Measurements from ENCODE around the gene ARMH3. TPM values are rescaled to one million over a fixed set of nuclear protein-coding genes. Genes with fewer than 3 reads are reported as not detected.

The ARMH3 gene
- total RNA-seq, 1 donor from 2014 or later, result 23.2 TPM

DNA sequence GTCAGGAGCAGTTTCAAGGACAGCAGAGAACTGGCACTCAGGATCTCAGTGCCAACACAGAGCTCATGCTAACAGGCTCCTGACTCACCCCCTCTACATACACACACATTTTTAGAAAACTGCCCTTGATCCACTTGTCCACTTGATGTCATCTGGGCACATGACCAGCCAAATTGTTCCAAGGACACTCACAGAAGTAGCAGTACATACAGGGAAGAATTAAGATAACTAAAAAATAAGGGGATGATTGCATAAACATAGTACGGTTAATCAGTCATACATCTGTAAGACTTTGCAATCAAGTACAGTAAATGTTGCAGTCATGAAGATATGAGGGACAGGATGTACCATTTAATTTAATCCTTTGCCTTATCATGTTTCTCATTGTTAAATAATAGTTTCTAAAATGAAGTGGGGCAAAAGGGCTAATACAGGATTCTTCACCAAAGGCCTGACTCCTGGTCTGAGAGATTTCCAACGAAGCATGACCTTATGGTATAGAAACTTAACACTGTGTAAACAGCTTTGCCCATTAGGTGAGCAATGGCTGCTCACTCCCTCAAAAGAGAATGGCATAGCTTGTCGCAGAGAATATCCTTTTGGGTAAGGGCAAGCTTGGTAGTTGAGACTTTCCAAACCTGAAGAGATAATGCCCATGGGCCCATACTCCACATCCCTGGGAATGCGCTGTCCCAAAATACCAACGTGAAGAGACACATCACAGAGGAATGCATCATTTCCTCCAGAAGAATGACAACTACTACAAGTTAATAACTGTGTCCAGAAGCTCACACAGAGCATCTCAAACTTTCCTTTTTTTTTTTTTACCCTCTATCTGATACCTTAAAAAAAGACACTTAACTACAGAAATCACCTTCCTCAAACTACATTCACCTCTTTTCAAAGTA, 94.1 kb downstream of the ARMH3 start:
- no peak overlapping the region for H3K27ac Mint-ChIP-seq
- no peak for DNase-seq
- H3K9me3 Mint-ChIP-seq, result no peaks in the 10 kb centered on the region
- intact Hi-C loops (cut with micrococcal nuclease), result no loop called here
- H3K27me3 Mint-ChIP-seq, result no peaks in the 10 kb centered on the region
- H3K4me1 Mint-ChIP-seq, result peaks cover 3% of the 10 kb centered on the region
- no peak overlapping the region for H3K4me3 Mint-ChIP-seq
- H3K36me3 Mint-ChIP-seq (ENCODE audit: low read depth), result peaks cover 24% of the 10 kb centered on the region

GRCh38 chr10:101960879-101961395, 95.0 kb downstream of the ARMH3 start:
- peaks cover 3% of the 10 kb centered on the region for H3K4me1 Mint-ChIP-seq
- no peak overlapping the region for H3K4me3 Mint-ChIP-seq
- no peaks in the 10 kb centered on the region for H3K9me3 Mint-ChIP-seq
- DNase-seq, result no peak
- H3K27me3 Mint-ChIP-seq, result no peaks in the 10 kb centered on the region
- intact Hi-C loops (cut with micrococcal nuclease), result no loop called here
- no peak overlapping the region for H3K27ac Mint-ChIP-seq
- H3K36me3 Mint-ChIP-seq (ENCODE audit: low read depth), result peaks cover 30% of the 10 kb centered on the region

GRCh38 chr10:101959346-101959916, 96.5 kb downstream of the ARMH3 start:
- no peaks in the 10 kb centered on the region for H3K4me1 Mint-ChIP-seq
- H3K9me3 Mint-ChIP-seq, result no peaks in the 10 kb centered on the region

DNA sequence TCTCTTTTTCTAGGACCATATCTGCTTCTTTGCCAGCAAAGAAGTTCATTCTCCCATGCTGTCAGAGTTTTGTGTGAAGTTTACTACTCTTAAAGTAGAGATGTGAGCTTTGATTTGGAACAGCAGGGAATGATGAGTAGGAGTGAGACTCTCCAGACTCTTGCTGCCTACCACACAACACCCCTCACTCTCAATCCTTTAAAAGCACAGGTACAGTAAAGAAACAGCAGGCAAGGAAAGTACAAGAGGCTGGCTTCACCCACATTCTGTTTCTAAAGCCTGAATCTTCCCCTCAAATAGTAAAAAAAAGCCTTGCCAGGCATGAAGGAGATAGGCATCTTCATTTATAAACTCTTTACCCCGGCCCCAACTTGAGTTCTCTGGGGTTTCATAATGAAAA, 97.3 kb downstream of the ARMH3 start:
- intact Hi-C loops (cut with micrococcal nuclease), result no loop called here
- Mint-ChIP-seq H3K36me3 (ENCODE audit: low read depth) (peaks cover 34% of the 10 kb centered on the region), H3K27me3 (no peaks in the 10 kb centered on the region), H3K27ac (no peak overlapping the region), H3K9me3 (no peaks in the 10 kb centered on the region), H3K4me1 (no peaks in the 10 kb centered on the region), H3K4me3 (no peak overlapping the region)
- DNase-seq, result no peak

More at GRCh38 chr10:101959346-101959916, 96.5 kb downstream of the ARMH3 start:
- intact Hi-C loops (cut with micrococcal nuclease), result no loop called here
- no peak overlapping the region for H3K27ac Mint-ChIP-seq
- no peak for DNase-seq
- no peak overlapping the region for H3K4me3 Mint-ChIP-seq
- H3K36me3 Mint-ChIP-seq (ENCODE audit: low read depth), result peaks cover 32% of the 10 kb centered on the region
- H3K27me3 Mint-ChIP-seq, result no peaks in the 10 kb centered on the region

DNA sequence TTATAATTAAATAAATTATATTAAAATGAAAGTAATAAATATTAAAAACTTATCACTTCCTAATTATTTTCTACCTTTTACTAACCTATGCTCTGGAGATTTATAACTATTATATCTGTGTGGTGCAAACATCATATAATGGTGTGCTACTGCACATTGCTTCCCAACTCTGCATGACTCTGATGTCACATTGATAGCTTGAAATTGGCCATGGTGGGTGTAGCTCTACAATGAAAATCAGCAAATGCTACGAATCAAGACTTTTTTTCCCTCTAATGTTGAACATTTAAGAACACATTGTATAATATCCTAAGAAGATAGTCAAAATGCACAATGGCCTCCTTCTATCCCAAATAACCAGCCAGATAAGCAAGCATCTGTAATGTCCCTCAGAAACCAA, 99.1 kb downstream of the ARMH3 start:
- H3K27ac Mint-ChIP-seq, result no peak overlapping the region
- H3K36me3 Mint-ChIP-seq (ENCODE audit: low read depth), result peaks cover 44% of the 10 kb centered on the region
- H3K27me3 Mint-ChIP-seq, result no peaks in the 10 kb centered on the region
- no peak for DNase-seq
- intact Hi-C loops (cut with micrococcal nuclease), result no loop called here
- no peak overlapping the region for H3K4me3 Mint-ChIP-seq
- no peaks in the 10 kb centered on the region for H3K4me1 Mint-ChIP-seq
- peaks cover 4% of the 10 kb centered on the region for H3K9me3 Mint-ChIP-seq

DNA sequence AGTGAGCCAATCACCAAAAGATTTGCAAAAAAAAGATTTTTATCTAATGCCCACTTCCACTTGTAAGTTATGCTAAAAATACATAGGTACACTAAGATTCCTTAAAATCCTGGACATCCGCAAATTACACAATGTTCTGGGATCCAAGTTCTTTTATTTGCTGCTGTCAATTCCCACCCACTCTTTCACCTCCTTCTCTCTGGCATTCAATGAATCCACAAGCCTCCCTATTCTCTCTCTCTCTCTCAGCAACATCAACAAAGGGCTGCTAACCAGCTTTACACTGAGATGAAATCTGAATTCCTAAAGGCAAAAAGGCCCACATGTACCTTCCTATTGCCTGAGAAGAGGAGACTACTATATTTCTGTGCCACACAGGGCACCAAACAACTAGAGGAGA, 99.9 kb downstream of the ARMH3 start:
- peaks cover 44% of the 10 kb centered on the region for H3K36me3 Mint-ChIP-seq (ENCODE audit: low read depth)
- intact Hi-C loops (cut with micrococcal nuclease), result no loop called here

DNA sequence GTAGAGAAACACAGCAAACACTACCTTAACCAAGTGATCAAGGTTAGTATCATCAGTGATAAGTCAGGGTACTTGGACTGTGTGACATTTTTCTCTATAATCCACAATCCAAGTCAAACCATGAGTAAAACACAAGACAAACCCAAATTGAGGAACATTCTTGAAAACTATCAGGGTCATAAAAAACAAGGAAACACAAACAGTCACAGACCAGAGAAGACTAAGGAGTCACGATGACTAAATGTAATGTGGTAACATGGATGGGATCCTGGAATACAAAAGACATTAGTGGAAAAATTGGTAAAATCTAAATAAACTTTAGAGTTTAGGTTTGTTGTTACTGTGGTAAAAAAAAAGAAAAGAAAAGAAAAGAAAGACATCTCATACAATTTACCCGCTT, 103.8 kb downstream of the ARMH3 start:
- Mint-ChIP-seq H3K9me3 (peaks cover 11% of the 10 kb centered on the region), H3K4me3 (no peak overlapping the region), H3K36me3 (ENCODE audit: low read depth) (peaks cover 63% of the 10 kb centered on the region), H3K27me3 (no peaks in the 10 kb centered on the region), H3K4me1 (no peaks in the 10 kb centered on the region), H3K27ac (no peak overlapping the region)
- intact Hi-C loops (cut with micrococcal nuclease), result no loop called here
- DNase-seq, result no peak

More for the DNA sequence above, 99.9 kb downstream of the ARMH3 start:
- Mint-ChIP-seq H3K4me3 (no peak overlapping the region), H3K27me3 (no peaks in the 10 kb centered on the region), H3K9me3 (peaks cover 4% of the 10 kb centered on the region), H3K4me1 (no peaks in the 10 kb centered on the region), H3K27ac (no peak overlapping the region)
- no peak for DNase-seq

GRCh38 chr10:101950213-101950612, 105.8 kb downstream of the ARMH3 start:
- DNase-seq, result no peak
- Mint-ChIP-seq H3K27me3 (no peaks in the 10 kb centered on the region), H3K27ac (no peak overlapping the region), H3K9me3 (peaks cover 11% of the 10 kb centered on the region), H3K4me3 (no peak overlapping the region), H3K4me1 (no peaks in the 10 kb centered on the region), H3K36me3 (ENCODE audit: low read depth) (peaks cover 57% of the 10 kb centered on the region)
- intact Hi-C loops (cut with micrococcal nuclease), result no loop called here

GRCh38 chr10:101941871-101942270, 114.1 kb downstream of the ARMH3 start:
- intact Hi-C loops (cut with micrococcal nuclease), result no loop called here
- no peak for DNase-seq
- H3K4me3 Mint-ChIP-seq, result no peak overlapping the region
- no peaks in the 10 kb centered on the region for H3K27me3 Mint-ChIP-seq
- H3K27ac Mint-ChIP-seq, result no peak overlapping the region
- H3K4me1 Mint-ChIP-seq, result peaks cover 5% of the 10 kb centered on the region
- peaks cover 30% of the 10 kb centered on the region for H3K36me3 Mint-ChIP-seq (ENCODE audit: low read depth)
- no peaks in the 10 kb centered on the region for H3K9me3 Mint-ChIP-seq

DNA sequence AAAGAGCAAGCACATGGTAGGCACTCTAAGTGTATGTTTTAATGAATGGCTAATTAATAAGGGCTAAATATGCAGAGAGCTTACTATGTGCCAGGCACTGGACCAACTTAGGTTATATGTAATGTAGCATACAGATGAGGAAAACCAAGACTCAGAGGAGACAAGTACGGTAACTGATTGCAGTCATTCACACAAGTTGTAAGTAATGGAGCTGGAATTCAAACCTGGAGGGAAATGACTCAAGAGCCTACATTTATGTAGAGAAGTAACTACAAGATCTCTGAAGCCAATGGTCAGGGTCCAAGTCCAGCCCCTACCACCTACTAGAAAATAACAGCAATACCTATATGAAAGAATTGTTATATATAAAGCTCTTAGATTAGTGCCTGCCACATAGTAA, 115.1 kb downstream of the ARMH3 start:
- peaks cover 25% of the 10 kb centered on the region for H3K36me3 Mint-ChIP-seq (ENCODE audit: low read depth)
- H3K27ac Mint-ChIP-seq, result no peak overlapping the region
- H3K27me3 Mint-ChIP-seq, result no peaks in the 10 kb centered on the region
- H3K9me3 Mint-ChIP-seq, result no peaks in the 10 kb centered on the region
- H3K4me1 Mint-ChIP-seq, result peaks cover 5% of the 10 kb centered on the region
- no peak overlapping the region for H3K4me3 Mint-ChIP-seq
- DNase-seq, result no peak
- intact Hi-C loops (cut with micrococcal nuclease), result no loop called here

DNA sequence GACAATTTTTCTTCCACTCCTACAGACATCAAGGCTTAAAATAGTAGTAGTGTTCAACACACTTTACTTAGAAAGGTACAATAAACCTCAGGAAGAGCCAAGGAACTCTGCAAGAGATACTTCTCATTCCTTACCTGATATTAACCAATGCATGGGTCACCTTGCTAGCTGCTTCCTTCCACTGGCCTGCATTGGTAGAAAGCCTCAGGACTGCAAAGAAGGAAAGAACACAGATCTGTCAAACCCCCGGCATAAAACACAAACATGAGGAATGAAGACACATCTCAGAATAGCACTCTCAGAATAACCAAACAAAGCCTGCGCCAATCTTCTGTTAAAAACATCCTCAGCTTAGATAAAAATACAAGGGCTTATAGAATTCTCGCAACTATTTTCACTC, 116.2 kb downstream of the ARMH3 start:
- intact Hi-C loops (cut with micrococcal nuclease), result no loop called here
- Mint-ChIP-seq H3K4me3 (no peak overlapping the region), H3K36me3 (ENCODE audit: low read depth) (peaks cover 23% of the 10 kb centered on the region)

GRCh38 chr10:101939008-101939648, 116.8 kb downstream of the ARMH3 start:
- no peaks in the 10 kb centered on the region for H3K9me3 Mint-ChIP-seq
- H3K27ac Mint-ChIP-seq, result no peak overlapping the region
- H3K4me1 Mint-ChIP-seq, result peaks cover 6% of the 10 kb centered on the region
- peaks cover 23% of the 10 kb centered on the region for H3K36me3 Mint-ChIP-seq (ENCODE audit: low read depth)
- intact Hi-C loops (cut with micrococcal nuclease), result no loop called here
- DNase-seq, result no peak
- no peak overlapping the region for H3K4me3 Mint-ChIP-seq
- no peaks in the 10 kb centered on the region for H3K27me3 Mint-ChIP-seq

More for the DNA sequence above, 116.2 kb downstream of the ARMH3 start:
- DNase-seq, result no peak
- Mint-ChIP-seq H3K27ac (no peak overlapping the region), H3K9me3 (no peaks in the 10 kb centered on the region), H3K4me1 (peaks cover 5% of the 10 kb centered on the region), H3K27me3 (no peaks in the 10 kb centered on the region)

DNA sequence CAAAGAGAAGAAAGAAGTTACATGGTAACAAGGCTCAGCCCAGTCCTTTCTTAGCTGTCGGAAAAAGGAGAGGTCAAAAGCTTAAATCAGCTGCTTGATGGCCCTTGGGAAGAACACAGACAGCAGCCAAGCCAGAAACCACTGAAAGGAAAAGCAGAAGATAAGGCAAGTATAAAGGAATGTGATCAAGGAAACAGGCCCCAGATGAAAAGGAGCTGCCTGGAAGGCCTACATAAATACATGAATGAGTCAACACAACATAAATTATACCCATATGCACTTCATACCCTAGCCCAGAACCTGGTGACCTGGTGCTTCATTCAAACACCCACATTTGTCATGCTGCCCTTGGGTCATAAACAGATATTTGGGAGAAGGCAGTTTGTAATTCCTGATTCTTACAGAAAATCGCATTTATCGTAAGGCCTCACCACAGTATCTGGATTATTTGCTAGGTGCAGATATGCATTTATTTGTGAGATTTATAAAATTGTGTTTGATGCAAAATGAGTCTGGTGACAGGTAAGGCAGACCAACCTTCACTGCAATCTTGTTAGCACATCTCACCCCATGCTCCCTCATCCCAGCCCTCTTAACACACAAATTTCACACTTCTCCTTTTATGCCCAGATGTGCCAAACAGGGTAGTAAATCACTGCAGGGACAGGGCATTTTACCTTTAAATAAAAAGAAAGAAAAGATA, 117.5 kb downstream of the ARMH3 start:
- no peak overlapping the region for H3K4me3 Mint-ChIP-seq
- intact Hi-C loops (cut with micrococcal nuclease), result no loop called here

More for the DNA sequence above, 117.5 kb downstream of the ARMH3 start:
- Mint-ChIP-seq H3K9me3 (no peaks in the 10 kb centered on the region), H3K27me3 (no peaks in the 10 kb centered on the region), H3K36me3 (ENCODE audit: low read depth) (peaks cover 21% of the 10 kb centered on the region), H3K4me1 (peaks cover 7% of the 10 kb centered on the region), H3K27ac (no peak overlapping the region)
- DNase-seq, result no peak
